OCI-LY7 (cell line): ENCODE measurements around the gene FANCG. TPM values are rescaled to one million over a fixed set of nuclear protein-coding genes. Genes with fewer than 3 reads are reported as not detected.

ENCODE experiments used
- BruUV-seq: library from RNA; stranded (reverse); fragments of 400-500 nt; replicated peaks from 2 replicates; lab custom pipeline; 2021; lab: Mats Ljungman, UMichigan
- CTCF ChIA-PET: fragments of 300-600 bp; sonication (Branson Sonifier 250); formaldehyde crosslinking; loops from one replicate; lab custom pipeline; 2022; ENCODE audit warnings: antibody characterized with exemption; ENCODE audit not compliant: unreplicated experiment; lab: Charles Lee
- POLR2A ChIA-PET: fragments of 300-600 bp; sonication (Branson Sonifier 250); formaldehyde crosslinking; loops from one replicate; lab custom pipeline; 2022; ENCODE audit warnings: antibody characterized with exemption; lab: Charles Lee
- DNase-seq: peaks from one replicate; pipeline ENCODE4 v3.0.0-alpha.2; 2015; ENCODE audit warnings: low spot score
- H2AFZ ChIP-seq: fragments of 200-600 bp; sonication (generic), shearing (Covaris generic); 2 replicates; pipeline ENCODE4 v1.6.1; 2014; ENCODE audit warnings: mild to moderate bottlenecking, antibody characterized with exemption, low read length, moderate library complexity
- H3K27ac ChIP-seq: fragments of 200-600 bp; sonication (generic); 2 replicates; pipeline ENCODE4 v1.5.1; 2014; ENCODE audit warnings: mixed run types, low read depth, mild to moderate bottlenecking, moderate library complexity, low read length, inconsistent platforms; ENCODE audit not compliant: poor library complexity, severe bottlenecking
- H3K36me3 ChIP-seq: fragments of 200-600 bp; sonication (generic); 2 replicates; pipeline ENCODE4 v1.6.1; 2014; ENCODE audit warnings: mild to moderate bottlenecking, antibody characterized with exemption, low read length, moderate library complexity, mixed read lengths; ENCODE audit not compliant: insufficient read depth
- H3K4me1 ChIP-seq: fragments of 200-600 bp; sonication (generic); 2 replicates; pipeline ENCODE4 v1.5.1; 2014; ENCODE audit warnings: mild to moderate bottlenecking, low read length; ENCODE audit not compliant: insufficient read depth, poor library complexity, severe bottlenecking
- H3K4me2 ChIP-seq: fragments of 200-600 bp; sonication (generic); 2 replicates; pipeline ENCODE4 v1.6.1; 2014; ENCODE audit warnings: mild to moderate bottlenecking, low read length
- H3K4me3 ChIP-seq: fragments of 200-600 bp; sonication (generic); 2 replicates; pipeline ENCODE4 v1.5.1; 2014; ENCODE audit warnings: mild to moderate bottlenecking, low read depth, low read length; ENCODE audit not compliant: poor library complexity, severe bottlenecking
- H3K79me2 ChIP-seq: fragments of 200-600 bp; sonication (generic); 2 replicates; pipeline ENCODE4 v1.6.1; 2016; ENCODE audit warnings: low read depth, mild to moderate bottlenecking, low read length, moderate library complexity, mixed read lengths; ENCODE audit not compliant: insufficient read depth
- H3K9me2 ChIP-seq: fragments of 200-600 bp; sonication (generic); 2 replicates; pipeline ENCODE4 v1.6.1; 2016; ENCODE audit warnings: mild to moderate bottlenecking, low read length, mixed read lengths; ENCODE audit not compliant: insufficient read depth
- H3K9me3 ChIP-seq: fragments of 200-600 bp; sonication (generic); 2 replicates; pipeline ENCODE4 v1.6.1; 2014; ENCODE audit warnings: mild to moderate bottlenecking, mixed run types, low read length, mixed read lengths
- H4K20me1 ChIP-seq: fragments of 200-600 bp; sonication (generic); 2 replicates; pipeline ENCODE4 v1.6.1; 2014; ENCODE audit warnings: mild to moderate bottlenecking, antibody characterized with exemption, low read length, moderate library complexity, mixed read lengths; ENCODE audit not compliant: insufficient read depth
- EZH2phosphoT487 ChIP-seq: fragments of 200-600 bp; sonication (generic); IDR thresholded peaks from 2 replicates; pipeline ENCODE4 v1.6.1; 2018; ENCODE audit warnings: low read depth, borderline replicate concordance, mild to moderate bottlenecking, mixed run types, antibody characterized with exemption, low read length, moderate library complexity, mixed read lengths
- intact Hi-C: fragments of 100-400 bp; cut with micrococcal nuclease; formaldehyde crosslinking; loops from one replicate; pipeline ENCODE4 v1.10.0; 2022; ENCODE audit not compliant: unreplicated experiment
- total RNA-seq, 2 experiments: library from RNA; depleted of rRNA in 1 of 2; stranded (reverse); fragments of >200 nt in 1 of 2; shearing (Covaris generic) in 1 of 2; gene quantifications; 2 replicates each; pipeline ENCODE4 v1.2.3, GENCODE V29; 2014 to 2022
- TF ChIP-seq, protein P1 (sequence below): fragments of 200-600 bp; sonication (generic); conservative IDR thresholded peaks from 2 replicates; pipeline ENCODE4 v1.5.1; 2014; ENCODE audit warnings: mild to moderate bottlenecking, antibody characterized with exemption, low read length, moderate library complexity, mixed read lengths

Gene FANCG
- total RNA-seq, 2 experiments from 2014 or later: 85.1 to 121 TPM

DNA sequence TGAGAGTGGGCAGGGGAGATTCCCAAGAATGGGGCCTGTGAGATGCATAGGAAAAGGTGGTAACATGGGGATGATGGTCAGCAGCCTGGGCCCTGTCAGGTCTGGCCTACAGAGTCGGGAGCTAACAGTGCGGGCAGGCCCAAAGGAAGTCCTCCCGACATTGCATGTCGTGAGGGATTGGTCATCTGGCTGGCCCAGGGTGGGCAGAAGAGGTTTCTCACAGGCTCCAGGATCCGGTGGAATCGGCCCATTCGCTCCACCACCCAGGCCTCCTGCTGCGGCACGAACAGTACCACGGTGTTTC lies 22.7 kb upstream of the FANCG start:
- peaks cover 18% of the 10 kb centered on the region for H3K4me1 ChIP-seq
- no peak for DNase-seq
- H3K9me3 ChIP-seq: no peaks in the 10 kb centered on the region
- intact Hi-C loops: loop anchor here (2.0 kb wide), 1 partner anchor 114 kb away; the partner anchor contains the start of gene DNAJB5
- peaks cover 26% of the 10 kb centered on the region for H3K36me3 ChIP-seq
- H4K20me1 ChIP-seq: no peaks in the 10 kb centered on the region
- peaks cover 13% of the 10 kb centered on the region; the same call in 1 of the 2 replicates for H3K79me2 ChIP-seq
- ChIA-PET POLR2A (interaction anchor here (2.0 to 3.1 kb wide), 2 partner anchors 10 to 22 kb away, joined by 12 to 24 read pairs; partner anchors contain the start of gene FANCG), CTCF (interaction anchor here (1.0 kb wide), 1 partner anchor 12 kb away, joined by 4 read pairs; no protein-coding TSS in a partner anchor)
- peak overlapping the region; percentile 95 for H3K4me3 ChIP-seq
- H3K4me2 ChIP-seq: peak overlapping the region; percentile 98
- H2AFZ ChIP-seq: peak overlapping the region; percentile 83; the same call in 1 of the 2 replicates
- no peak for TF ChIP-seq EZH2phosphoT487
- TF ChIP-seq, protein P1, sequence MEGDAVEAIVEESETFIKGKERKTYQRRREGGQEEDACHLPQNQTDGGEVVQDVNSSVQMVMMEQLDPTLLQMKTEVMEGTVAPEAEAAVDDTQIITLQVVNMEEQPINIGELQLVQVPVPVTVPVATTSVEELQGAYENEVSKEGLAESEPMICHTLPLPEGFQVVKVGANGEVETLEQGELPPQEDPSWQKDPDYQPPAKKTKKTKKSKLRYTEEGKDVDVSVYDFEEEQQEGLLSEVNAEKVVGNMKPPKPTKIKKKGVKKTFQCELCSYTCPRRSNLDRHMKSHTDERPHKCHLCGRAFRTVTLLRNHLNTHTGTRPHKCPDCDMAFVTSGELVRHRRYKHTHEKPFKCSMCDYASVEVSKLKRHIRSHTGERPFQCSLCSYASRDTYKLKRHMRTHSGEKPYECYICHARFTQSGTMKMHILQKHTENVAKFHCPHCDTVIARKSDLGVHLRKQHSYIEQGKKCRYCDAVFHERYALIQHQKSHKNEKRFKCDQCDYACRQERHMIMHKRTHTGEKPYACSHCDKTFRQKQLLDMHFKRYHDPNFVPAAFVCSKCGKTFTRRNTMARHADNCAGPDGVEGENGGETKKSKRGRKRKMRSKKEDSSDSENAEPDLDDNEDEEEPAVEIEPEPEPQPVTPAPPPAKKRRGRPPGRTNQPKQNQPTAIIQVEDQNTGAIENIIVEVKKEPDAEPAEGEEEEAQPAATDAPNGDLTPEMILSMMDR: no peak
- no TSS peak for BruUV-seq
- no peaks in the 10 kb centered on the region for H3K9me2 ChIP-seq
- peak overlapping the region; percentile 55 for H3K27ac ChIP-seq

DNA sequence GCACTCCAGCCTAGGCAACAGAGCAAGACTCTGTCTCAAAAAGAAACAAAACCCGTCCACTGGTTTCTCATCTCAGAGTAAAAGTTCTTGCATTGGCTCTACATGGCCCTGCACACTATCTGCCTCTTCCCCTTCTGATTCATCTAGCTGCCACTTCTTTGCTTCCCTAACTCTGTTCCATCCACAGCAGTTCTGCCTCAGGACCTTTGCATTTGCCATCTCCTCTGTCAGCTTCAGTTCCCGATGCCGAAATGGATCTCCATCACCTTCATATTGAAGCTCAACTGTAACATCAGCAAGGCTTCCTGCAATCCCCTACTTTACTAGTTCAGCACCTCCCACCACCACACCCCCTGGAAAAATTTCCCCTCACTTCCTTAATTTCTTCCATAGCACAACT lies 17.8 kb upstream of the FANCG start:
- no peak for DNase-seq

More for the DNA sequence above, 17.8 kb upstream of the FANCG start:
- ChIA-PET POLR2A (interaction anchor here (0.7 to 1.1 kb wide), 2 partner anchors 20 to 25 kb away, joined by 3 to 8 read pairs; partner anchors contain the start of gene VCP), CTCF (interaction anchor here (0.6 kb wide), 1 partner anchor 112 kb away, joined by 3 read pairs; no protein-coding TSS in a partner anchor)
- TF ChIP-seq, protein P1: no peak
- TF ChIP-seq EZH2phosphoT487: no peak
- no peaks in the 10 kb centered on the region for H3K9me2 ChIP-seq
- H3K79me2 ChIP-seq: peaks cover 10% of the 10 kb centered on the region; the same call in 1 of the 2 replicates
- no peak overlapping the region for H3K4me2 ChIP-seq
- H3K4me3 ChIP-seq: no peak overlapping the region
- BruUV-seq: no TSS peak
- H4K20me1 ChIP-seq: no peaks in the 10 kb centered on the region
- H3K36me3 ChIP-seq: peaks cover 42% of the 10 kb centered on the region
- H3K4me1 ChIP-seq: peaks cover 28% of the 10 kb centered on the region
- no peak overlapping the region for H2AFZ ChIP-seq
- no peaks in the 10 kb centered on the region for H3K9me3 ChIP-seq
- intact Hi-C loops: loop anchor here (2.0 kb wide), 1 partner anchor 199 kb away; no protein-coding TSS in a partner anchor
- no peak overlapping the region for H3K27ac ChIP-seq
